Measurements from ENCODE around the gene SAMHD1. TPM values are rescaled to one million over a fixed set of nuclear protein-coding genes. Genes with fewer than 3 reads are reported as not detected.
"Not testable (repeated sequence)": the region's sequence is repeated elsewhere in the genome, so short reads cannot be mapped to it uniquely, and the experiment has no call there.

Gene SAMHD1
- 9.8 and 10.0 TPM in 2 replicates for polyA plus RNA-seq (2011; rRNA removed)
- polyA plus RNA-seq (2012; cell fraction: cytosol; rRNA removed), result 3.3 and 4.0 TPM in 2 replicates
- 2.8 and 3.6 TPM in 2 replicates for polyA plus RNA-seq (2012; cell fraction: nucleus; rRNA removed)
- polyA plus RNA-seq (2017; fragmentation: RNase III; extraction: RNeasy Plus Mini Kit Qiagen cat#74134 plus additional on column Dnase treatment), result 11.1 to 13.0 TPM (median 11.7 TPM) in 3 replicates
- 8.7 and 9.7 TPM in 2 replicates for polyA minus RNA-seq (2011; rRNA and poly(A)+ RNA removed)

DNA sequence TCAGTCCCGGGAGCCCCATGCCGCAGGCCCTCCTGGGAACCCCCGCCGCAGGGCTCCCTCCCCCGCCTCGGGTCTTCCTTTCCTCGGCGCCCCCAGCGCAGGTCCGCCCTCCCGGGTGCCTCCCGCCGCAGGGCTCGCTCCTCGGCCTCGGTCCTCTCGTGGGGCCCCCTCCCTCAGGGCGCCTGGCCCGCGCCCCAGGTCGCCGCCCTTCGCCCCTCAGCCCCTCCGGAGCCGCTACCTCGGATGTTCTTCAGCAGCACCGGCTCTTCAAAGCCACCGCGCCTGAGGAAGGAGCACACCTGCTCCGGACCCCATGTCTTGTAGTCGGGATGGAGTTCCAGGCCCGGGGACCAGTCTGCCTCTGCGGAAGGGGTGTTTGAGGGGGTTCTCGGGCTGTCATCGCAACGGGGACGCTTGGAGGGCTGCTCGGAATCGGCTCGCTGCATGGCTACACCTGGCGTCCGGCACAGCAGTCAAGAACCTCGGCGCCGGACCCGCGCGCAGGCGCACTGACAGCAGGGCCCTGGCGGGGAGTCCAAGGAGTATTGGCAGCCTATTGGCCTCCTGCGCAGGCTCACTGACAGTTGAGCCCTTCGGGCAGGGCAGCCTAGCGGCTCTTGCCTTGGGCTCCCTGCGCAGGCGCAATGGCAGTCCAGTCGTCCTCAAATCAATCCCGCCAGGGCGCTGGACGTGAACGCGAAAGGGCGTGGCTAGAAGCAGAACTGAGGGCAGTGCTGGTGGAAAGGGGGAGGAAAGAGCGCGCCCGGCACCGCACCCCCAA lies at the start of gene SAMHD1:
Gene SAMHD1, minus strand, starts transcription at position 511 of the 781 bp plus-strand sequence. Its CDS starts 65 bp downstream, at position 446.
- ATAC-seq (peak; percentile 92 to 98), DNase-seq (ENCODE audit: low read depth in 1 of 2, low spot score in 1 of 2) (peak; percentile 98 to 99), FAIRE-seq (no peak)
- TF ChIP-seq, protein P1, sequence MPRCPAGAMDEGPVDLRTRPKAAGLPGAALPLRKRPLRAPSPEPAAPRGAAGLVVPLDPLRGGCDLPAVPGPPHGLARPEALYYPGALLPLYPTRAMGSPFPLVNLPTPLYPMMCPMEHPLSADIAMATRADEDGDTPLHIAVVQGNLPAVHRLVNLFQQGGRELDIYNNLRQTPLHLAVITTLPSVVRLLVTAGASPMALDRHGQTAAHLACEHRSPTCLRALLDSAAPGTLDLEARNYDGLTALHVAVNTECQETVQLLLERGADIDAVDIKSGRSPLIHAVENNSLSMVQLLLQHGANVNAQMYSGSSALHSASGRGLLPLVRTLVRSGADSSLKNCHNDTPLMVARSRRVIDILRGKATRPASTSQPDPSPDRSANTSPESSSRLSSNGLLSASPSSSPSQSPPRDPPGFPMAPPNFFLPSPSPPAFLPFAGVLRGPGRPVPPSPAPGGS (IDR thresholded peaks at IDR 0.05), result 0 out of 3 replicates have a peak, but pooled peaks have one; percentile 71
- TF ChIP-seq POLR2A (IDR thresholded peaks at IDR 0.05; ENCODE audit: low read length) (peak; percentile 55), HOXB13 (CRISPR knock-in tag; IDR thresholded peaks at IDR 0.05; ENCODE audit: low read depth) (no peak), RNF2 (IDR thresholded peaks at IDR 0.05; ENCODE audit: borderline replicate concordance, low read depth) (0 out of 2 replicates have a peak, but pooled peaks have one; percentile 30), MAFK (IDR thresholded peaks at IDR 0.05; ENCODE audit: partially characterized antibody) (no peak), PHF8 (IDR thresholded peaks at IDR 0.05; ENCODE audit: borderline replicate concordance, low read depth) (peak; percentile 54; the same call in 1 of the 2 replicates)
- TF ChIP-seq, protein P2, sequence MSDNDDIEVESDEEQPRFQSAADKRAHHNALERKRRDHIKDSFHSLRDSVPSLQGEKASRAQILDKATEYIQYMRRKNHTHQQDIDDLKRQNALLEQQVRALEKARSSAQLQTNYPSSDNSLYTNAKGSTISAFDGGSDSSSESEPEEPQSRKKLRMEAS (IDR thresholded peaks at IDR 0.05), result peak; percentile 44
- TF ChIP-seq, protein P3, sequence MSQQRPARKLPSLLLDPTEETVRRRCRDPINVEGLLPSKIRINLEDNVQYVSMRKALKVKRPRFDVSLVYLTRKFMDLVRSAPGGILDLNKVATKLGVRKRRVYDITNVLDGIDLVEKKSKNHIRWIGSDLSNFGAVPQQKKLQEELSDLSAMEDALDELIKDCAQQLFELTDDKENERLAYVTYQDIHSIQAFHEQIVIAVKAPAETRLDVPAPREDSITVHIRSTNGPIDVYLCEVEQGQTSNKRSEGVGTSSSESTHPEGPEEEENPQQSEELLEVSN (IDR thresholded peaks at IDR 0.05; ENCODE audit: borderline replicate concordance, low read depth), result peak; percentile 83
- H3K4me2 ChIP-seq, result peak within 1 kb of the TSS; percentile 99
- no peaks in the 10 kb centered on the region for H3K9me3 ChIP-seq
- peak within 1 kb of the TSS; percentile 82 to 87 for H3K27ac ChIP-seq
- ChIA-PET CTCF (no interaction called here), POLR2A (no interaction called here)
- peak within 1 kb of the TSS; percentile 92 for H3K4me3 ChIP-seq
- 2% methylated on average over 31 of the region's 66 CpGs for WGBS (ENCODE audit: missing lambda C conversion rate)
- H3K4me1 ChIP-seq, result peaks cover 16% of the 10 kb centered on the region

DNA sequence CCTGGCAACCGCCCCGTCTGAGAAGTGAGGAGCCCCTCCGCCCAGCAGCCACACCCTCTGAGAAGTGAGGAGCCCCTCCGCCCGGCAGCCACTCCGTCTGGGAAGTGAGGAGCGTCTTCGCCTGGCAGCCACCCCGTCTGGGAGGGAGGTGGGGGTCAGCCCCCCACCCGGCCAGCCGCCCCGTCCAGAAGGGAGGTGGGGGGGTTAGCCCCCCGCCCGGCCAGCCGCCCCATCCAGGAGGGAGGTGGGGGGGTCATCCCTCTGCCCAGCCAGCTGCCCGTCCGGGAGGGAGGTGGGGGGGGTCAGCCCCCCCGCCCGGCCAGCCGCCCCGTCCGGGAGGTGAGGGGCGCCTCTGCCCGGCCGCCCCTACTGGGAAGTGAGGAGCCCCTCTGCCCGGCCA lies 48.7 kb upstream of the SAMHD1 start:
- no CpG with 5 or more reads among the region's 26 CpGs for WGBS (ENCODE audit: missing lambda C conversion rate)
- H3K4me3 ChIP-seq; H3K4me1 ChIP-seq; H3K4me2 ChIP-seq; CTCF ChIA-PET; H3K27ac ChIP-seq; ATAC-seq; POLR2A ChIA-PET; DNase-seq (ENCODE audit: low read depth in 1 of 2, low spot score in 1 of 2); FAIRE-seq; H3K9me3 ChIP-seq: not testable (repeated sequence)

DNA sequence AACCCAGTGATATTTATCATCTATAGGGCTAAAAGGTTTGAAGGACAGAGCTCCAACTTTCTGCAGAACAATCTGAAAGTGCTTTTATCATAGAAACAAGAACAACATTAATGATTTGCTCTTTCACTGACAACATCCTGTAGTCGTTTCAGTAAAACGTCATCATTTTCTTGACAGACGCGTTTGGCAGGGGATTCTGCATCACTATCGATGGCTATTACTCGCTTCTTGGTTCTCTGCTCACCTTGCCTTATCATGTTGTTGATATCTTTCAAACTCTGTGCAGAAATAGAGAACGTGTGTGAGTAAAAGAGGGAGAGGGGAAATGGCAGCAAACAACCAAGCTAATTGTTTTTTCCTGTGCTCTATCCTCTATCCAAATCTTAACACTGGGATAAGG lies 47.1 kb upstream of the SAMHD1 start:
- Histone ChIP-seq H3K4me2 (no peak overlapping the region), H3K9me3 (peaks cover 12% of the 10 kb centered on the region; the same call in 2 of the 3 replicates), H3K4me3 (no peak overlapping the region), H3K4me1 (no peaks in the 10 kb centered on the region), H3K27ac (no peak overlapping the region)
- CTCF ChIA-PET, result interaction anchor here (1.1 kb wide), 1 partner anchor 10 kb away, joined by 3 read pairs; no protein-coding TSS in a partner anchor
- DNase-seq (ENCODE audit: low read depth in 1 of 2, low spot score in 1 of 2) (no peak), ATAC-seq (no peak), FAIRE-seq (no peak)
- POLR2A ChIA-PET, result no interaction called here
- WGBS (ENCODE audit: missing lambda C conversion rate), result 88% methylated on average over 7 of the region's 7 CpGs
- no peak for TF ChIP-seq MAZ (IDR thresholded peaks at IDR 0.05; ENCODE audit: borderline replicate concordance, low read depth, low read length)
- TF ChIP-seq ESRRA (IDR thresholded peaks at IDR 0.05; ENCODE audit: borderline replicate concordance, low read length), result no peak
- TF ChIP-seq RFX5 (IDR thresholded peaks at IDR 0.05), result no peak
- TF ChIP-seq EHMT2 (IDR thresholded peaks at IDR 0.05; ENCODE audit: low read depth), result no peak
- no peak for TF ChIP-seq EHF (CRISPR knock-in tag; IDR thresholded peaks at IDR 0.05)
- TF ChIP-seq, protein P1 (IDR thresholded peaks at IDR 0.05), result no peak
- TF ChIP-seq CBX2 (IDR thresholded peaks at IDR 0.05; ENCODE audit: borderline replicate concordance, low read depth), result no peak
- no peak for TF ChIP-seq ZNF302 (CRISPR knock-in tag; IDR thresholded peaks at IDR 0.05)
- TF ChIP-seq HEYL (CRISPR knock-in tag; IDR thresholded peaks at IDR 0.05), result no peak
- no peak for TF ChIP-seq ZFP36 (IDR thresholded peaks at IDR 0.05; ENCODE audit: borderline replicate concordance, partially characterized antibody)
- TF ChIP-seq HOXB5 (CRISPR knock-in tag; IDR thresholded peaks at IDR 0.05), result no peak
- no peak for TF ChIP-seq FOXS1 (CRISPR knock-in tag; IDR thresholded peaks at IDR 0.05)

All from A549 (cell line).